Posterior vena cava (tissue), 2 donors: ENCODE data around the gene SAA2. TPM values are rescaled to one million over a fixed set of nuclear protein-coding genes. Genes with fewer than 3 reads are reported as not detected.
"Not testable (repeated sequence)": the region's sequence is repeated elsewhere in the genome, so short reads cannot be mapped to it uniquely, and the experiment has no call there.

Experiments
- DNase-seq: peaks from one replicate; pipeline ENCODE4 v3.0.0-alpha.2; 2020; ENCODE audit warnings: low spot score
- intact Hi-C, 2 donors: fragments of 100-400 bp; cut with DNase I; formaldehyde crosslinking; loops; one replicate each; pipeline versions ENCODE4 v1.14.1 to v1.14.2; 2022 to 2023
- long read RNA-seq, 2 donors: library from polyadenylated mRNA; unstranded; transcript quantifications; one replicate each; pipeline ENCODE4 v2.0.0, GENCODE V29; 2020 to 2021
- total RNA-seq, 2 donors: library from RNA; stranded (reverse); fragmentation: NEBNext Ultra II Directional; extraction: Animal tissue kit (Norgen Biotek cat#: 25700); gene quantifications; one replicate each; pipeline ENCODE4 v1.2.1, GENCODE V29; 2021
- donor health status: DM: yes; HTN: yes; CAD: no.
- donor health status: DM: yes; HTN: yes; CAD: no.

SAA2 gene
- 10 to 100 TPM; 41.4 to 57.1 TPM for total RNA-seq
- long read RNA-seq, donor 1, partial matches to known transcripts: 2 of 6 reads
- long read RNA-seq, donor 1, other reads (novel, unspliced or antisense): 0 of 6 reads
- long read RNA-seq, donor 2, transcript SAA2-201 (4 exons, 563 nt): major isoform, 5 of 6 reads
- long read RNA-seq, donor 2, partial matches to known transcripts: 0 of 6 reads
- long read RNA-seq, donor 2, other reads (novel, unspliced or antisense): 0 of 6 reads

GRCh38 chr11:18248561-18248960 is at the start of gene SAA2:
Gene SAA2 (minus strand): TSS chr11:18248668. CDS start chr11:18248011, 657 bp downstream.
- no peak for DNase-seq
- intact Hi-C loops: no loop called here

GRCh38 chr11:18295316-18295715 is 46.8 kb upstream of the SAA2 start:
- intact Hi-C loops: no loop called here
- no peak for DNase-seq

DNA sequence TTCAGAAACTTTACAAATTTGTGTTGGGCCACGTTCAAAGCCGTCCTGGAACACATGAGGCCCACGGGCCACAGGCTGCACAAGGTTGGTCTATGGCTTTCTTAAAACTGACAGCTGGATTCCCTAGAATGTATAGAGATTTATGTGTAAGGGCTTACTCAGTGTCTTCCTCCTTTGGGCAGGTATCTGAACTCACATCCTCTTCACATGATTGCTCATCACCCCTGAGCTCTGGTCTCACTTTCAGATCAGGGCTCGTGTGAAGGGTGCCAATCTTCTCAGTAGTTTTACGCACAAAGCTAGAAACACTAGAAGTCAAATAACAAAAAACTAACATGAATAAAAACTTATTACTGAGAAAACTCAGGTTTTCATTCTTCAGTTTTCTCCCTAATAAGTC is 46.4 kb upstream of the SAA2 start:
- DNase-seq: no peak
- intact Hi-C loops: no loop called here

- DNase-seq: no peak
- intact Hi-C loops: no loop called here
Measured at GRCh38 chr11:18288911-18289310, 40.4 kb upstream of the SAA2 start.

GRCh38 chr11:18285841-18286240 is 37.4 kb upstream of the SAA2 start:
- DNase-seq: no peak
- intact Hi-C loops: no loop called here

DNA sequence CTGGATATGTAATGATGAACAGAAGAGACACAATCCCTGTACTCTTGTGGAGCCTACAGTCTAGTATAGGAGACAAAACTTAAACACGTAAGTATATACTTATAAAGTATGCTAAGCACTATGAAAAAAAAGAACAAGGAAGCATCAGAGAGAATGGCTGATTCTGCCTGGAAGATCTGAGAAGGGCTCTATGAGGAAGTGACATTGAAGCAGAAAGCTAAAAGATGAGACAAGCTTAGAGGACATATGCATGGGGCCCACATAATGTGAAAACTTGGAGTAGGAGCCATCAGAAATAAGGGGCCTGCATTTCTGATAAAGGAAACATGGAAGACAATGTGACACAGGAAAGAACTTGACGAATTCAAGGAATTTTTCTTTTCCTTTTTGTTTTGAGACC is 34.2 kb upstream of the SAA2 start:
- intact Hi-C loops: no loop called here
- no peak for DNase-seq

DNA sequence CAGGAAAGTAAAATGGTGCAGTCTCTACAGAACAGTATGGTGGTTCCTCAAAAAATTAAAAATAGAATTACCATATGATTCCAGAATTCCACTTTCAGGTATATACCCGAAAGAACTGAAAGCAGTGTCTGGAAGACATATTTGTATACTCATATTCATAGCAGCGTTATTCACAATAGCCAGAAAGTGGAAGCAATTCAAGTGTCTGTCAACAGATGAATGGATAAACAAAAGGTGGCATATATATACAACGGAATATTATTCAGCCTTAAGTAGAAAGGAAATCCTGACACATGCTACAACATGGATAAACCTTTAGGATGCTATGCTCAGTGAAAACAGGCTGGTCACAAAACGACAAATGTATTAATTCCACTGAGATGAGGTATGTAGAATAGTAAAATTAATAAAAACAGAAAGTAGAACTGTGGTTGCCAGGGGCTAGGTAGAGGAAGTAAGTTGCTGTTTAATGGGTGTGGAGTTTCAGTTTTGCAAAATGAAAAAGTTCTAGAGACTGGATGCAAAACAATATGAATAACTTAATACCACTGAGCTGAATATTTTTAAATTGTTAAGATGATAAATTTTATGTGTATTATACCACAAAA is 32.1 kb upstream of the SAA2 start:
- intact Hi-C loops: no loop called here
- no peak for DNase-seq

DNA sequence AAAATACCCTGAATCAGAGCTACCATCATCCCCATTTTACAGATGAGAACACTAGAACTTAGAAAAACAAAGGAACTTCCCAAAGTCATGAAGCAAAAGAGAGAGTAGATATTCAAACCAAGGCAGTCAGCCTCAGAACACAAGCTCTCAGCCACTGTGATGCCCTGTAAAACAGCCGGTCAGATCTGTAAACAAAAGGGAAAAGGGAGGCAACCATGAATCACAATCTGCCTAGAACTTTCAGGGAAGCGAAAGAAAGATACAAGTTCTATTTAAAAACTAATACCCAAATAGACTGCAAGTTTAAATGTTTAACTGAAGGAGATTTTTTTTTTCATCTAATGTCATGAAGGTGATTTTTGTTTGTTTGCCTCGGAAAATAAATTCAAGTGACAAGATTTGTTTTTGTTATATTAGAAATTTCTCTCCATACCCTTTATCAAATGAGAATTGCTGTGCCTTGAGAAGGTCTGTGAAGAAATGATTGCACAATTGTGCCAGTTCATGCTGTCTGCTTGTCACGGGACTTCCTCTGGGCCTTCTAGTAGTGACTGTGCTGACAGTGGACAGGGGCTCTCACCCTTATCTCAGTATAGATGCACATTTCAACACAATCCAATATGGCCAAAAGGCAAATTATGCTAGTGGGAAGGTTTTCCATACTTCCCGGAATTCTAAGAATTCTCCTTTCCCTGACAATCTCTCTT is 29.2 kb upstream of the SAA2 start:
- DNase-seq: no peak
- intact Hi-C loops: no loop called here

- intact Hi-C loops: no loop called here
- DNase-seq: no peak
Measured at GRCh38 chr11:18271206-18271605, 22.7 kb upstream of the SAA2 start.

- intact Hi-C loops: no loop called here
- no peak for DNase-seq
Measured at GRCh38 chr11:18270102-18270501, 21.6 kb upstream of the SAA2 start.

- DNase-seq, intact Hi-C loops: not testable (repeated sequence)
Measured at GRCh38 chr11:18269252-18269651, 20.8 kb upstream of the SAA2 start.

DNA sequence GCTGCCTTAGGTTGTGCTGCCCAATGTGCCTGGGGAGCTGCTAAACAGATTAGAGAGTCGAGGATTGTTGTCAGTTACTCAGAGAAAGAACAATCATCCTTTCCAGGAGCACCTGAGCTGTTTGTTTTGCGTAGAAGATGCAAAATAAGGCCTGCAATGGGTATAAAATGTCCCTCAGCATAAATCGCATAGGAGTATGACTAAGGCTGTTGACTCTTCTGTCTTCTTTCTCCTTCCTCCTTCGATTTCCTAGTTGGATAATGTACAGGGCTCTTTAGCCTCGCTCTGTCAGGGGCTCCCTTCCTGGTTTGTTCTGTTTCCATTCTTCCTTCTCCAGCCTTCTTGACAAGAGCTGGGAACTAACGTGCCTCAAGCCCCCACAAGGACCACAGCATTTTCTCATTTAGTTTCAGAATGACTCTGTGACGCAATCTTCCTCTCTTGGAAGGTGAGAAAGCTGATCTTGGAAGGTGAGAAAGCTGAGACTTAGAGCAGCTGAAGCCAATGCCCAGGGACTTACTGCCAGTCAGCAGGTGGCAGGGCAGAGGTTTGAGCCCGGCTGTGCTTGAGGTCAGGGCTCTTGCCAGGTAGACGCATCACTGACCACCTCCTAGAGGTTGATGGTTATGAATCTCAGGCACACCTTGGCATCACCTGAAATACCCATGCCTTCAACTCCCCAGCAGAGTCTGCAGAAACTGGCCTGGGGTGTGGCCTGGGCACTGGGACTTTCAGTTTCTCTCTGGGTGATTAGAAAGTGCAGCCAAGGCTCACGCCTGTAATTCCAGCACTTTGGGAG is 19.1 kb upstream of the SAA2 start:
- DNase-seq, intact Hi-C loops: not testable (repeated sequence)

DNA sequence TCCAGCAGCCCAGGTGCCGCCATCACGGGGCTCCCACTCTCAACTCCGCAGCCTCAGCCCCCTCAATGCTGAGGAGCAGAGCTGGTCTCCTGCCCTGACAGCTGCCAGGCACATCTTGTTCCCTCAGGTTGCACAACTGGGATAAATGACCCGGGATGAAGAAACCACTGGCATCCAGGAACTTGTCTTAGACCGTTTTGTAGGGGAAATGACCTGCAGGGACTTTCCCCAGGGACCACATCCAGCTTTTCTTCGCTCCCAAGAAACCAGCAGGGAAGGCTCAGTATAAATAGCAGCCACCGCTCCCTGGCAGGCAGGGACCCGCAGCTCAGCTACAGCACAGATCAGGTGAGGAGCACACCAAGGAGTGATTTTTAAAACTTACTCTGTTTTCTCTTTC is 17.5 kb upstream of the SAA2 start, which contains the start of gene SAA1:
TSS of gene SAA1 (plus strand) at position 316 of the 400 bp plus-strand sequence. CDS start 624 bp downstream, outside the sequence.
- intact Hi-C loops: no loop called here
- no peak for DNase-seq

DNA sequence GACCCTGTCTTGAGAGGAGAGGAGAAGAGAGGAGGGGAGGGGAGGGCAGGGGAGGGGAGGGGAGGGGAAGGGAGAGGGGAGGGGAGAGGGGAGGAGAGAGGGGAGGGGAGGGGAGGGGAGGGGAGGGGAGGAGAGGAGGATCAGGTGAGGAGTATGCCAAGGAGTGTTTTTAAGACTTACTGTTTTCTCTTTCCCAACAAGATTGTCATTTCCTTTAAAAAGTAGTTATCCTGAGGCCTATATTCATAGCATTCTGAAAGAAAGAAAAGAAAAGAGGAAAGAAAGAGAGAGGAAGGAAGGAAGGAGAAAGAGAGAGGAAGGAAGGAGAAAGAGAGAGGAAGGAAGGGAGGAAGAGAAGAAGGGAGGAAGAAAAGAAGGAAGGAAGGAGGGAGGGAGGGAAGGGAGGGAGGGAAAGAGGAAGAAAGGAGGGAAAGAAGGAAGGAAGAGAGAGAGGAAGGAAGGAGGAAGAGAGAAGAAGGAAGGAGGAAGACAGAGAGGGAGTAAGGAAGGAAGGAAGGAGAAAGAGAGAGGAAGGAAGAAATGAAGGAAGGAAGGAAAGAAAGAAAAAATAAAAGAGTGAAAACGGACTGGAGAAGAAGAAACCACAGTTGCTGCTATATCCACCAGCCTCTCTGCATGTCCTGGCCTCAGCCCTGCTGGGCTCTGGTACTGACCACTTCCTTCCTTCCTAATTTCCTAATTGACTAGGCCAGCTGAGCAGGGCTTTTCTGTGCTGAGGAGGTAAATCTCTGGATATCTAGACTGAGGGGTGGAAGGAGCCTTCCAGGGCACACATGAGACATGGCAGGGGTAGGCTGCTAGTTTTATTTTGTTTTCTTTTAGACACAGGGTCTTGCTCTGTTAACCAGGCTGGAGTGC is 16.4 kb upstream of the SAA2 start:
- DNase-seq: no peak
- intact Hi-C loops: no loop called here

DNA sequence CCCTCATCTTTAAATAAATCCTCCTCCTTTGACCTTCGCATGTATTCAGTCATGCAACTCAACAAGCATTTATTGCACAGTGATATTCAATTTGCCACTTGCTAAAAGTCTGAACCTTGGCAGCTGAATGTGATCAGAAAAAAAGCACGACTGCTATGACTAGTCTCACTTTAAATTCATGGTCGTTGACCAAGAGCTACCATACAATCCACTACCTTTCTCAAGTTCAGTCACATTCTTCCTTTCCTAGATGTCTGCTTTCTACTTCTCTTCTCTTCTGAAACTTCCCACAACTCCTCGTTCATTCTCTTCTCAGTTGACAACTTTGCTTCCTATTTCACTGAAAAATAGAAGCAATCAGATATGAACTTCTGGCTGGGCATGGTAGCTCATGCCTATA is 15.6 kb upstream of the SAA2 start:
- intact Hi-C loops: no loop called here
- no peak for DNase-seq

- DNase-seq, intact Hi-C loops: not testable (repeated sequence)
Measured at GRCh38 chr11:18262681-18263350, 14.3 kb upstream of the SAA2 start.

GRCh38 chr11:18261721-18262120 is 13.3 kb upstream of the SAA2 start:
- intact Hi-C loops: no loop called here

DNA sequence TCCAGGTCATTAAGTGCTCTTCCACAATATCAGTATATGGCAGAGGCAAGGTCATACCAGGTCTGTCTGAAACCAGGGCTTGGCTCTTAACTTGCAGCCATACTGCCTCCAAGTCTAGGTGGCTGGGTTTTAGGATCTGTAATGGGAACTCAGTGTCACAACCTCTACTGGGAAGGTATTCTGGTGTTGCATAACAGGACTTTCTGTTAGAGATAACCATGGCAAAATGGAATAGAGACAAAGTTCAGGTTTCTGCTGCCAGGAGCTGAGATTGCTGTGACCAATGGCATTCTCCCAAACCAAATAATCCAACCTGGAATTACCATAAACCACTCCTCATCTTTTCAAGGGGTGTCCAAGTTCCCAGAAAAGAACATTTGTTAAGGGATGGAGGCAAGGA is 10.8 kb upstream of the SAA2 start:
- intact Hi-C loops: no loop called here
- DNase-seq: no peak

More at GRCh38 chr11:18261721-18262120, 13.3 kb upstream of the SAA2 start:
- DNase-seq: no peak
